Right forelimb (tissue), 1 donor: ENCODE measurements around the gene NPSR1.
"Not testable (repeated sequence)": the region's sequence is repeated elsewhere in the genome, so short reads cannot be mapped to it uniquely, and the experiment has no call there.

Experiments
- DNase-seq: peaks from one replicate; pipeline ENCODE4 v3.0.0-alpha.2; 2018

NPSR1 gene

DNA sequence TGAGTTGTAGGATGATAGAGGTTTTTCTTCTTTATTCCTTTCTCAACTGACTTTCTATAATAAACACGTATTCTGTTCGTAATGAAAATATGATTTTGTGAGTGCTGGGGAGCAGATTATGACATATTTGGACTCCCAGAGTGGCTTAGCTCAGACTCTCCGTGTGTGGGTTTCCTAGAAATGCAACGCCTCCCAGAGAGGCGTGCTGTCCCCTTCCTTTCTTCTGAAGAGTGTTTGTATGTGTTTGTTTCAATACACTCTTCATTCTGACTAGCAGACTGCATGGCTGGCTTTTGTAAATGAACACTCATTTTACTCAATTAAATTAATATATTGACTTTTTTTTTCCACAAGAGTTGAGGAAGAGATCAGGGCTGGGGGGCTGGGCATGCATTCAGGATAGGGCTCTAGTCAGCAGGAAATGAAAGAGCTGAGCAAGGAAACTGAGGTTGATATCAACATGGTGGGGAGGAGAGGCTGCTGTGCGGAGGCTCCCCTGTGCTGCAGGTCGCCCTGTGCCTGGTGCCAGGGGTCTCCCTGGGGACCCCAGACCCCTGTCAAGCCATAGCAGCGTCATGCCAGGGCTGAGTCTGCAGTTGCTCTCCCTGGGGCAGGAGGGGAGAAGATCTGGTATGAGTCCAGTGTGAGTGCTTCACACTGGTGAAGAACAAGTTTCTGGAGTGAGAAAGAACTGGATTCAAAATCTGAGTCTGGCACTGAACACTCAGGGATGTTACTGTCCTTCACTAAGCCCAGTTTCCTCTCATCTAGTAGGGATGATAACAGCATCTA lies 221.1 kb downstream of the NPSR1 start:
- not testable (repeated sequence) for DNase-seq

DNA sequence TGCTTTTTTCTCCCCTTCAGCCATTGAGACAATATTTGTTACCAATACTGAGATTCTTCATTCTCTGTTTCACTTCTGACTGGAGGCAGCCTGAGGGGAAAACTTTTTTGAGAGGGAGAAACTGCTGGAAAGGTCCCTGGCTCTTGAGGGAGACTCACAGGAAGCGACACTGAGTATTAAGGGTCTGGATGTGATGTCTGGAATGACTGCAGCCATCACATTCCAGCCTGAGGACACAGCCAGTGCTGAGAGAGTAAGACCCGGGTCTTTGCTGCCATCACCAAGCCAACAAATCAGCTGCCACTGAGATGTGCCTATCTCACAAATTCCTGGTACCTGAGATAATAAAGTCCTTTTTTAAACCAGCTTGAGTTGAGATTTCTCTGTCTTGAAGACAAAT lies 221.9 kb downstream of the NPSR1 start:
- no peak for DNase-seq

- not testable (repeated sequence) for DNase-seq
Observed at GRCh38 chr7:34883855-34884254, 225.8 kb downstream of the NPSR1 start.

DNA sequence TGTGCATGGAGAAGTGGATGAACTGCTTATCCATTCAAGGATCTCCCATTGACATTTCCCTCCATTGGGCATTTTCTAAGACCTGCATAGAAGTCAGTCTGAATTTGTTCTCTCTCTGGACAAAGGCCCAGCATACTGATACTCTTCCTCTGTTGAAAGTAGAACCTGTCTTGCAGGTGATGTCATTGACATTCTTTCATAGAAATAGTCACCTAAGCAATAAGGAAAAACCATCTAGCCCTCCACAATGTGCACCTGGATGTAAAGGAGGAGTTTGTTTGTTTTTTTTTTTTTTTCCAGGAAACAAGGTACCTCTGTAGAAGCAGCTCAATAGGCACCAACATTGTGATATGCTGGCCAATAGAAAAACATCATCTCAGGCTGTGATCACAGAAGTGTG lies 228.8 kb downstream of the NPSR1 start:
- no peak for DNase-seq

DNA sequence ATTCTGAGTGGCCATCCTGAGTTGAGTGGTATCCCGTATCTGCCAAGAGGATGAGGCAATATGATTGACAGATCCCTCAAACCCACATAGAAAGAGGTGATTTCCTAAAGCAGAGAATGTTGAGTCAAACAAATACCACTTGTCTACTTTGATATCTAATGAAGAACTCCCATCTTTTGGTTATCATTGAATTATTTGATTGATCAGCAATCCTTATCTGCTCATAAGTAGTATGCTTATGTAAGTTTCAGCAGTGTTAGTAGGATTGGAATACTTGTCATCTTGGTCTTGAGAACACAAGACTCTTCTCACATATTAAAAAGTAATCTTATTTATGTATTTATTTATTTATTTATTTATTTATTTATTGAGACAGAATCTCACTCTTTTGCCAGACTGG lies 231.9 kb downstream of the NPSR1 start:
- no peak for DNase-seq

GRCh38 chr7:34895202-34895601 lies 237.2 kb downstream of the NPSR1 start:
- no peak for DNase-seq
